Measurements from ENCODE around the gene SVEP1. TPM values are rescaled to one million over a fixed set of nuclear protein-coding genes. Genes with fewer than 3 reads are reported as not detected.

The SVEP1 gene
- total RNA-seq, 4 donors from 2014 or later = 41.9 to 71.6 (median 60.6) TPM

- 88% methylated on average over 2 of the region's 2 CpGs for WGBS
- Histone ChIP-seq H3K36me3 (peaks cover 5 to 18% (median 10%) of the 10 kb centered on the region in 4 donors), H3K27me3 (no peaks in the 10 kb centered on the region), H3K4me3 (no peak overlapping the region), H3K27ac (replicated peaks in 1 of 4) (no peak overlapping the region), H3K4me1 (no peaks in the 10 kb centered on the region), H3K9me3 (no peaks in the 10 kb centered on the region)
- no peak for TF ChIP-seq CTCF (IDR thresholded peaks at IDR 0.05)
- TF ChIP-seq EP300 (IDR thresholded peaks at IDR 0.05) = no peak
- no peak for TF ChIP-seq POLR2AphosphoS5 (IDR thresholded peaks at IDR 0.05)
- TF ChIP-seq POLR2A (IDR thresholded peaks at IDR 0.05; ENCODE audit: low read depth) = no peak
- DNase-seq (ENCODE audit: extremely low spot score) = no peak
- intact Hi-C loops (cut with DNase I) = no loop called here
Observed at GRCh38 chr9:110414471-110414870, 165.1 kb downstream of the SVEP1 start.

- DNase-seq (ENCODE audit: extremely low spot score) = no peak
- Histone ChIP-seq H3K4me1 (no peaks in the 10 kb centered on the region), H3K36me3 (peaks cover 5 to 41% (median 13%) of the 10 kb centered on the region in 4 donors), H3K9me3 (no peaks in the 10 kb centered on the region), H3K4me3 (no peak overlapping the region), H3K27me3 (no peaks in the 10 kb centered on the region), H3K27ac (replicated peaks in 1 of 4) (no peak overlapping the region)
- 92% methylated on average over 5 of the region's 5 CpGs for WGBS
- intact Hi-C loops (cut with DNase I) = no loop called here
- no peak for TF ChIP-seq CTCF (IDR thresholded peaks at IDR 0.05)
- TF ChIP-seq POLR2A (IDR thresholded peaks at IDR 0.05; ENCODE audit: low read depth) = no peak
- TF ChIP-seq EP300 (IDR thresholded peaks at IDR 0.05) = no peak
- TF ChIP-seq POLR2AphosphoS5 (IDR thresholded peaks at IDR 0.05) = no peak
Observed at GRCh38 chr9:110410961-110411360, 168.6 kb downstream of the SVEP1 start.

GRCh38 chr9:110408598-110408997 is 170.9 kb downstream of the SVEP1 start:
- DNase-seq (ENCODE audit: extremely low spot score) = no peak
- 89% methylated on average over 7 of the region's 7 CpGs for WGBS
- no peak overlapping the region for H3K27ac ChIP-seq (replicated peaks in 1 of 4)
- H3K9me3 ChIP-seq = no peaks in the 10 kb centered on the region
- H3K4me3 ChIP-seq = no peak overlapping the region
- intact Hi-C loops (cut with DNase I) = no loop called here
- H3K4me1 ChIP-seq = no peaks in the 10 kb centered on the region
- H3K36me3 ChIP-seq = peaks cover 5 to 45% (median 11%) of the 10 kb centered on the region in 4 donors
- no peaks in the 10 kb centered on the region for H3K27me3 ChIP-seq
- TF ChIP-seq POLR2AphosphoS5 (IDR thresholded peaks at IDR 0.05) (no peak), CTCF (IDR thresholded peaks at IDR 0.05) (no peak), POLR2A (IDR thresholded peaks at IDR 0.05; ENCODE audit: low read depth) (no peak), EP300 (IDR thresholded peaks at IDR 0.05) (no peak)

GRCh38 chr9:110405858-110406443 is 173.6 kb downstream of the SVEP1 start:
- H3K27ac ChIP-seq (replicated peaks in 1 of 4) = no peak overlapping the region
- no peak for DNase-seq (ENCODE audit: extremely low spot score)
- 90% methylated on average over 9 of the region's 9 CpGs for WGBS

More at GRCh38 chr9:110405858-110406443, 173.6 kb downstream of the SVEP1 start:
- intact Hi-C loops (cut with DNase I) = no loop called here
- Histone ChIP-seq H3K27me3 (no peaks in the 10 kb centered on the region), H3K4me3 (no peak overlapping the region), H3K9me3 (no peaks in the 10 kb centered on the region), H3K4me1 (no peaks in the 10 kb centered on the region), H3K36me3 (peaks cover 0 to 38% (median 5%) of the 10 kb centered on the region in 4 donors)
- TF ChIP-seq POLR2A (IDR thresholded peaks at IDR 0.05; ENCODE audit: low read depth) (no peak), CTCF (IDR thresholded peaks at IDR 0.05) (no peak), EP300 (IDR thresholded peaks at IDR 0.05) (no peak), POLR2AphosphoS5 (IDR thresholded peaks at IDR 0.05) (no peak)
